ENCODE data around the gene CYS1.
"Not testable (repeated sequence)": the region's sequence is repeated elsewhere in the genome, so short reads cannot be mapped to it uniquely, and the experiment has no call there.

CYS1 gene

GRCh38 chr2:10079870-10080535 is at the start of gene CYS1:
TSS of gene CYS1 (minus strand) at chr2:10080411. CDS start at chr2:10080223, 188 bp downstream.
- no peak for DNase-seq (ENCODE audit: low spot score)

GRCh38 chr2:10129490-10129889 is 49.3 kb upstream of the CYS1 start:
- DNase-seq (ENCODE audit: low spot score): no peak

- DNase-seq (ENCODE audit: low spot score): no peak
These were observed 48.2 kb upstream of the CYS1 start for GRCh38 chr2:10128420-10128819.

GRCh38 chr2:10126632-10127026 is 46.4 kb upstream of the CYS1 start:
- peak; percentile 25 for DNase-seq (ENCODE audit: low spot score)

GRCh38 chr2:10125842-10126631 is 45.8 kb upstream of the CYS1 start:
- DNase-seq (ENCODE audit: low spot score): no peak

- peak; percentile 83 for DNase-seq (ENCODE audit: low spot score)
These were observed 44.4 kb upstream of the CYS1 start for GRCh38 chr2:10124538-10125045.

- DNase-seq (ENCODE audit: low spot score): peak; percentile 15
These were observed 43.1 kb upstream of the CYS1 start for GRCh38 chr2:10123281-10123680.

- DNase-seq (ENCODE audit: low spot score): peak; percentile 90
These were observed 42.5 kb upstream of the CYS1 start, which contains the start of gene RRM2 for GRCh38 chr2:10122500-10123280. TSS of gene RRM2 (plus strand) at chr2:10122739. CDS start at chr2:10122799, 60 bp downstream.

- DNase-seq (ENCODE audit: low spot score): peak; percentile 48
These were observed 40.8 kb upstream of the CYS1 start for GRCh38 chr2:10120877-10121574.

- peak; percentile 78 for DNase-seq (ENCODE audit: low spot score)
These were observed 40.1 kb upstream of the CYS1 start for GRCh38 chr2:10120158-10120876.

- DNase-seq (ENCODE audit: low spot score): no peak
These were observed 39.5 kb upstream of the CYS1 start for GRCh38 chr2:10119601-10120157.

- no peak for DNase-seq (ENCODE audit: low spot score)
These were observed 38.8 kb upstream of the CYS1 start for GRCh38 chr2:10119027-10119325.

GRCh38 chr2:10109311-10109710 is 29.1 kb upstream of the CYS1 start:
- DNase-seq (ENCODE audit: low spot score): no peak

- not testable (repeated sequence) for DNase-seq (ENCODE audit: low spot score)
These were observed 24.7 kb upstream of the CYS1 start for GRCh38 chr2:10104906-10105305.

GRCh38 chr2:10103179-10103578 is 23.0 kb upstream of the CYS1 start:
- DNase-seq (ENCODE audit: low spot score): no peak

- DNase-seq (ENCODE audit: low spot score): no peak
These were observed 21.3 kb upstream of the CYS1 start for GRCh38 chr2:10101491-10101890.

GRCh38 chr2:10097352-10098148 is 17.3 kb upstream of the CYS1 start:
- peak; percentile 26 for DNase-seq (ENCODE audit: low spot score)

- DNase-seq (ENCODE audit: low spot score): no peak
These were observed 16.4 kb upstream of the CYS1 start for GRCh38 chr2:10096641-10097040.

- no peak for DNase-seq (ENCODE audit: low spot score)
These were observed 15.0 kb upstream of the CYS1 start for GRCh38 chr2:10095175-10095574.

GRCh38 chr2:10094271-10094814 is 14.1 kb upstream of the CYS1 start:
- DNase-seq (ENCODE audit: low spot score): no peak
